HFFc6 (cell line): ENCODE measurements around the gene DMXL1. TPM values are rescaled to one million over a fixed set of nuclear protein-coding genes. Genes with fewer than 3 reads are reported as not detected.

Experiments
- DNase-seq: peaks from one replicate; pipeline ENCODE4 v3.0.0-alpha.2; 2018
- H3K27ac Mint-ChIP-seq: 2 replicates; pipeline ENCODE4 v1.8.0; 2020; ENCODE audit warnings: mild to moderate bottlenecking, mixed read lengths
- H3K27me3 Mint-ChIP-seq: 2 replicates; pipeline ENCODE4 v1.8.0; 2021; ENCODE audit warnings: mild to moderate bottlenecking, moderate library complexity, mixed read lengths; ENCODE audit not compliant: insufficient read depth
- H3K36me3 Mint-ChIP-seq: 2 replicates; pipeline ENCODE4 v1.8.0; 2021; ENCODE audit warnings: low read depth, mixed read lengths
- H3K4me1 Mint-ChIP-seq: 2 replicates; pipeline ENCODE4 v1.8.0; 2020; ENCODE audit warnings: low read depth, mixed read lengths
- H3K4me3 Mint-ChIP-seq: 2 replicates; pipeline ENCODE4 v1.8.0; 2020; ENCODE audit warnings: mild to moderate bottlenecking, moderate library complexity, mixed read lengths
- H3K9me3 Mint-ChIP-seq: 2 replicates; pipeline ENCODE4 v1.8.0; 2020; ENCODE audit warnings: mild to moderate bottlenecking, mixed read lengths
- CTCF ChIP-seq: fragments of 200-600 bp; sonication (generic); IDR thresholded peaks from 2 replicates; pipeline ENCODE4 v1.5.0; 2021; ENCODE audit warnings: antibody characterized with exemption, mild to moderate bottlenecking
- total RNA-seq, 6 experiments: library from RNA; stranded (reverse); fragmentation: NEBNext Ultra II Directional; extraction: Animal tissue kit (Norgen Biotek cat#: 25700); gene quantifications; 2 replicates in 1 of 6; 3 replicates in 5 of 6; pipeline ENCODE4 v1.2.3, GENCODE V29; 2021

Gene DMXL1
- total RNA-seq, 6 experiments from 2014 or later, result 19.8 to 23.1 (median 21.5) TPM

DNA sequence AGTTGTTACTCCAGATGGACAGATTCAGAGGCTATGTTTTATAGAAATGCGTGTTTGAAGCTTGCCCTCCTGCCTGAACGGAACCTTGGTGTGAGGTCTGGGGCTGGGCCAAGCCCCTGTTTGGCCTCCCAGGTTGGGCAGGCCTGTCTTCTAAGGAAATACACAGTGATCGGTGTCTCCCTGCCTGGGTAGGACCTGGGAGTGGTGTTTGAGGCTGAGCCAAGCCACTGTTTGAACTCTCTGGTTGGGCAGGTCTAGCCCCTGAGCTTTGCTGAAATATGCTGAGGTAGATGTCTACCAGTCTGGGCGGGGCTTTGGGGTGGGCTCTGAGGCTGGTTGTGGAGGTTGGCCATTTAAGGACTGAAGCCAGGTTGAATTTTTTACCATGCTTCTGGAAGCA lies 90.5 kb downstream of the DMXL1 start:
- no peak for DNase-seq
- no peak overlapping the region for H3K27ac Mint-ChIP-seq
- TF ChIP-seq CTCF, result no peak
- H3K36me3 Mint-ChIP-seq, result peaks cover 20% of the 10 kb centered on the region
- H3K4me1 Mint-ChIP-seq, result peaks cover 14% of the 10 kb centered on the region
- no peak overlapping the region for H3K4me3 Mint-ChIP-seq
- no peaks in the 10 kb centered on the region for H3K9me3 Mint-ChIP-seq
- H3K27me3 Mint-ChIP-seq, result no peaks in the 10 kb centered on the region

GRCh38 chr5:119166026-119166425 lies 95.1 kb downstream of the DMXL1 start:
- DNase-seq, result no peak
- Mint-ChIP-seq H3K36me3 (peaks cover 13% of the 10 kb centered on the region), H3K27me3 (no peaks in the 10 kb centered on the region), H3K4me3 (no peak overlapping the region), H3K4me1 (peaks cover 26% of the 10 kb centered on the region), H3K27ac (no peak overlapping the region), H3K9me3 (no peaks in the 10 kb centered on the region)
- TF ChIP-seq CTCF, result no peak

GRCh38 chr5:119168401-119168800 lies 97.5 kb downstream of the DMXL1 start:
- TF ChIP-seq CTCF, result no peak
- Mint-ChIP-seq H3K9me3 (no peaks in the 10 kb centered on the region), H3K4me1 (peaks cover 26% of the 10 kb centered on the region), H3K36me3 (peaks cover 13% of the 10 kb centered on the region), H3K4me3 (no peak overlapping the region), H3K27ac (no peak overlapping the region), H3K27me3 (no peaks in the 10 kb centered on the region)
- no peak for DNase-seq

- Mint-ChIP-seq H3K36me3 (no peaks in the 10 kb centered on the region), H3K27ac (no peak overlapping the region), H3K9me3 (no peaks in the 10 kb centered on the region), H3K4me1 (peaks cover 12% of the 10 kb centered on the region), H3K27me3 (no peaks in the 10 kb centered on the region), H3K4me3 (no peak overlapping the region)
- DNase-seq, result no peak
- TF ChIP-seq CTCF, result no peak
Measured at GRCh38 chr5:119171686-119172085, 100.8 kb downstream of the DMXL1 start.

- no peak for TF ChIP-seq CTCF
- H3K4me3 Mint-ChIP-seq, result no peak overlapping the region
Measured at GRCh38 chr5:119174578-119175163, 103.8 kb downstream of the DMXL1 start.

GRCh38 chr5:119176785-119177184 lies 105.9 kb downstream of the DMXL1 start:
- H3K27ac Mint-ChIP-seq, result no peak overlapping the region
- no peak for DNase-seq
- TF ChIP-seq CTCF, result no peak
- peaks cover 9% of the 10 kb centered on the region; the same call in 1 of the 2 replicates for H3K4me1 Mint-ChIP-seq
- H3K4me3 Mint-ChIP-seq, result no peak overlapping the region
- H3K9me3 Mint-ChIP-seq, result no peaks in the 10 kb centered on the region
- H3K27me3 Mint-ChIP-seq, result no peaks in the 10 kb centered on the region
- H3K36me3 Mint-ChIP-seq, result no peaks in the 10 kb centered on the region

More at GRCh38 chr5:119174578-119175163, 103.8 kb downstream of the DMXL1 start:
- no peak for DNase-seq
- no peaks in the 10 kb centered on the region for H3K9me3 Mint-ChIP-seq
- H3K36me3 Mint-ChIP-seq, result no peaks in the 10 kb centered on the region
- no peaks in the 10 kb centered on the region for H3K4me1 Mint-ChIP-seq
- no peak overlapping the region for H3K27ac Mint-ChIP-seq
- no peaks in the 10 kb centered on the region for H3K27me3 Mint-ChIP-seq
